Ovary (tissue), 3 donors: ENCODE results near the gene MEGF8.

ENCODE experiments used
- EP300 ChIP-seq: sonication (generic); formaldehyde crosslinking; IDR thresholded peaks from one replicate; pipeline ENCODE4 v1.6.1; 2017; ENCODE audit warnings: antibody characterized with exemption
- POLR2A ChIP-seq: fragments of 450-650 bp; IDR thresholded peaks from one replicate; pipeline ENCODE4 v1.6.1; 2017; ENCODE audit warnings: antibody characterized with exemption, mild to moderate bottlenecking, moderate library complexity
- TF ChIP-seq, protein P1 (sequence below), 3 donors: fragments of 450-650 bp in 2 of 3; fragments of 200-600 bp in 1 of 3; IDR thresholded peaks; one replicate each; pipeline versions ENCODE4 v1.5.1 to v1.8.0; 2016 to 2022; ENCODE audit warnings: antibody characterized with exemption in 3 of 3, mild to moderate bottlenecking in 1 of 3
- donor health status: DM: no; HTN: no; CAD: no.

DNA sequence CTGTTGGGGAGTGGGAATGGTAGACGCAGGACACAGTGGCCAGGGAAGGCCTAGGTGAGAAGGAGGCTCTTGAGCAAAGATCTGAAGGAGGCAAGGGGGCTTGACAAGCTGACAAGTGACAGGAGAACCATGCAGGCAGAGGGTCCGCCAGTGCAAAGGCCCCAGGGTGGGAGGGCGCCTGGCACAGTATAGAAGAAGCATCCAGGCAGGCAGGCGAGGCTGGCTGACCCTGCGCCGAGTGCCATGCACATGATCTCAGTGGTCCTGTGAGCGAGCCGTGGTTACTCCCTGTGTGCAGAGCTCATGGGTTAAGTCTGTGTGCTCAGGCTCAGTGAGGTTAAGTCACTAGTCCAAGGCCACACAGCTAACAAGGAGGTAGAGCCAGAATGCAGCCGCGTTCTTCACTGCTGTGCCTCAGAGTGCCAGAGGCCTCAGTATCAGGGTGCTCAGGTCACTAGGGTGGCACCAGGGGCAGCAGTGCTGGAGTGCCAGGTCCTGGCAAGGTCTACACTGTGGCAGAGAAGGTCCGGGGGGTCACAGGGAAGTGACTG lies 49.5 kb downstream of the MEGF8 start:
- TF ChIP-seq, protein P1, sequence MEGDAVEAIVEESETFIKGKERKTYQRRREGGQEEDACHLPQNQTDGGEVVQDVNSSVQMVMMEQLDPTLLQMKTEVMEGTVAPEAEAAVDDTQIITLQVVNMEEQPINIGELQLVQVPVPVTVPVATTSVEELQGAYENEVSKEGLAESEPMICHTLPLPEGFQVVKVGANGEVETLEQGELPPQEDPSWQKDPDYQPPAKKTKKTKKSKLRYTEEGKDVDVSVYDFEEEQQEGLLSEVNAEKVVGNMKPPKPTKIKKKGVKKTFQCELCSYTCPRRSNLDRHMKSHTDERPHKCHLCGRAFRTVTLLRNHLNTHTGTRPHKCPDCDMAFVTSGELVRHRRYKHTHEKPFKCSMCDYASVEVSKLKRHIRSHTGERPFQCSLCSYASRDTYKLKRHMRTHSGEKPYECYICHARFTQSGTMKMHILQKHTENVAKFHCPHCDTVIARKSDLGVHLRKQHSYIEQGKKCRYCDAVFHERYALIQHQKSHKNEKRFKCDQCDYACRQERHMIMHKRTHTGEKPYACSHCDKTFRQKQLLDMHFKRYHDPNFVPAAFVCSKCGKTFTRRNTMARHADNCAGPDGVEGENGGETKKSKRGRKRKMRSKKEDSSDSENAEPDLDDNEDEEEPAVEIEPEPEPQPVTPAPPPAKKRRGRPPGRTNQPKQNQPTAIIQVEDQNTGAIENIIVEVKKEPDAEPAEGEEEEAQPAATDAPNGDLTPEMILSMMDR (IDR thresholded peaks at IDR 0.05), result no peak
- TF ChIP-seq POLR2A (no peak), EP300 (no peak)
